HUDEP-2 (cell line): ENCODE results near the gene MKI67.

Source experiments
- DNase-seq, 76 experiments: peaks; one replicate each; lab custom pipeline; 2025; ENCODE audit not compliant: unreplicated experiment in 76 of 76; lab: John Stamatoyannopoulos, UW

The MKI67 gene

DNA sequence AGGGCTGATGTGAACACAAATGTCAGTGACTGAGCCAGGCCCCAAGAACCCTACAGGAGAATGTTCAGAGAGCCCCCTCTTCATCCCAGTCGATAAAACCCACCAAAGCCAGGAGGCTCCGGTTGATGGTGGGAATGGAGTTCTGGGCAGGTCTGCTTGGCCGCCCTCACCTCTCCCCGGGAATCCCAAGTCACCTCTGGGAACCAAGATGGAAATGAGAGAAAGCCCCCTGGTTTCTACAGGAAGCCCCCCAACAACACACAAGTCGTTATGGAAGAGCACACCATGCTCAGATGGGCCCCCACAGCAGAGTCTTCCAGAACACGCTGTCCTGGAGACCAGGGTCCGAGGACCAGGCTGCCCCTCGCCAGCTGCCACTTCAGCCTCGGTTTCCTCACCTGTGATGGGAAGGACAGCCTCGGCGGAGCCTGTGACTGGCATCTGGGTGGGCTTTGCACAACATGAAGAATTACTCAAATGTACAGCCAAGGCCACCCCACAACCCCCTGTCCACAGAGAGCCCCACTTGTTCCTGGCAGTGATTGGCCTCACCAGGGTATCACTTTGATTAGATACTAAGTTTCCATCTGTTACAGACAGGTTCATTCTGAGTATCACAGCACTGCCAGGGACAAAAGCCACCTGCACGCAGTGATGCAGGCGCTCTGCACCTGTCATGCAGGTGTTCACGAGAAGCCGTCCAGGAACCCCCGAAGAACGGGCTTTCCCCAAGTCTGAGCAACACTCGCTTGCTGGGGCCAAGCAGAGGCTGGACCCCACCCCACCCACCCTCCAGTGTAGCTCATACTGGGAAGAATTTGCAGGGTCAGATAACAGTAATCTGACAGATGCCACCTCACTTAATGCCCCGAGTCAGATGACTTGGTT lies 57.6 kb downstream of the MKI67 start:
- no peak for DNase-seq

DNA sequence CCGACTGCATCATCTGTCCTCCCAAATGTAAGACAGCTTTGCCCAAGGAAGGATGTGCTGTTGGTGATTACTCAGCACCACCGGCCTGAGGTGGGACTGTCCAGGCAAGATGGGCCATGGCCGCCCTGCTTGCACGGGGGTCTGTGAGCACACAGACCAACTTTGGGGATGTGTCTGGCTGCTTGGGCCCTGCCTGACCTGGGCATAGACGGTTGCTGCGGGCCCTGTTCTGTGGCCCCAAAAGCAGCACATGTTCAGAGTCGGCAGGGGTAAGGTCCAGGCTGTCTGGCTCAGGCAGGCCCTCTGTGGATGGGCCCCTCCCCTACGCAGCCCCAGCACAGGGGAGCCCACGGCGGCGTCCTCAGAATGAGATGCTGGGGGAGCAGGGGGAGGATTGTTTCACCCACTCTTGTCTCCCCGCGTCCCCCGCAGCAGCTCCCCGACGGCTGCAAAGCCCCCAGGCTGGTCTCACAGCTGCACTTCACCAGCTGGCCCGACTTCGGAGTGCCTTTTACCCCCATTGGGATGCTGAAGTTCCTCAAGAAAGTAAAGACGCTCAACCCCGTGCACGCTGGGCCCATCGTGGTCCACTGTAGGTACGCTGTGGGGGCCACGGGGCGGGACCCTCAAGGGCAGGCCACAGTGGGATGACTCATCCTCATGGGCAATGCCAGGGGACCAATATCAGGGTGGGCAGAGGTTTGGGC lies 58.4 kb downstream of the MKI67 start:
- DNase-seq = no peak

- DNase-seq = no peak
Measured at GRCh38 chr10:128066870-128067382, 59.3 kb downstream of the MKI67 start.

GRCh38 chr10:128065881-128066534 lies 60.2 kb downstream of the MKI67 start:
- no peak for DNase-seq

DNA sequence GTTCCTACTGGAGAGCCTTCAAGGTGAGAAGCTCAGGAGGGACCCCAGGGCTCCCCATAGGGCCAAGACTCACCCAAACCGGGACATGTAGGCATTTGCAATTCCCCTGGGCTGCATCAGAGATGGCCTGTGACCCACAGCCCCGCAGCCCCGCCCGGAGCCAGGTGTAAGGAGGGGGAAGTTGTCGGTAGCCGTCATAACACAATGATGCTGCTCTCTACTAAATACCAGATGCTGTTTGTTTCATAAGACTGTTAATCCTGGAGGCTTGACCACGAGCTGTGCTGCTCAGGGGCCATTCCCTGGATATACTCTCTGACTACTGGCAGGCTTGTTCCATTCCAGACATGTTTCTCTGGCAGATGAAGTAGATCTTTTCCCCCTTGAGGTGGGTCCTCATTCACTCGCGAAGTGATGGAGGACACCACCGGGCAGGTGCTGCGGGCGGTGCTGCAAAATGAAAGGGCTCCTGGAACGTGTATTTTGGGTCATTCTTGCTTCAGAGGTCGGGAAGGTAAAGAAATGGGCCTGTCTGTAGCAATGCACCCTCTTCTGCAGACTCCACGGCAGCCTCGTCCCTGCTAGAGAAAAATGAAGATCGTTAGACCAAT lies 61.1 kb downstream of the MKI67 start:
- DNase-seq = no peak

GRCh38 chr10:128064108-128064969 lies 61.9 kb downstream of the MKI67 start:
- DNase-seq = no peak

- DNase-seq = no peak
Measured at GRCh38 chr10:128063736-128064107, 62.5 kb downstream of the MKI67 start.

DNA sequence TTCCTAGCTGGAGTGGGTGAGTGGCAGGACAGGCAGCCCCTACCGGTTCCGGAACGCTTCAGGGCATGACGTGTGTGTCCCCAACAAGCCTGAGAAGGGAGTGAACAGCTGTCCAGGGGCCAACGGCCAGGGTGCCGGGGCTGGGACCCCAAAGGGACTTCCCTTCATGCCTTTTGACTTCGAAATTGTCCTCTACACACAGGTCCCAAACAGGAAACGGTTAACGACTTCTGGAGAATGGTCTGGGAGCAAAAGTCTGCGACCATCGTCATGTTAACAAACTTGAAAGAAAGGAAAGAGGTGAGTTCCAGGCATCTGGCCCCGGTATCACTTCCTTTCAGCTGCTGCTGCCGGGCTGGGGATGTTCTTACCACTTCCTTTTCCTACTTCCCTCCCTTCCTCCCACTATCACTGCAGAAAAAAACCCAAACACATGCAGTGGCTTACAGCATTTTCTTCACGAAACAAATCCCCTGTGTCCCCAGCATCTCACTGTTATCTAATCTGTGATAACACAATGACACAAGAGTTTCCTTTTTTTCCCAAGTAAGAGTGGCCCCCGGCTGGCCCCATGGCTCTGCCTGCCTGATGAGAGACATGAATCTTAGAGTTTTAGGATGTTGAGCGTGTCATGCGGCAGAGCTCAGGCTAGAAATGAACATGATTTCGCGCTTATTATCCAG lies 63.2 kb downstream of the MKI67 start:
- no peak for DNase-seq

DNA sequence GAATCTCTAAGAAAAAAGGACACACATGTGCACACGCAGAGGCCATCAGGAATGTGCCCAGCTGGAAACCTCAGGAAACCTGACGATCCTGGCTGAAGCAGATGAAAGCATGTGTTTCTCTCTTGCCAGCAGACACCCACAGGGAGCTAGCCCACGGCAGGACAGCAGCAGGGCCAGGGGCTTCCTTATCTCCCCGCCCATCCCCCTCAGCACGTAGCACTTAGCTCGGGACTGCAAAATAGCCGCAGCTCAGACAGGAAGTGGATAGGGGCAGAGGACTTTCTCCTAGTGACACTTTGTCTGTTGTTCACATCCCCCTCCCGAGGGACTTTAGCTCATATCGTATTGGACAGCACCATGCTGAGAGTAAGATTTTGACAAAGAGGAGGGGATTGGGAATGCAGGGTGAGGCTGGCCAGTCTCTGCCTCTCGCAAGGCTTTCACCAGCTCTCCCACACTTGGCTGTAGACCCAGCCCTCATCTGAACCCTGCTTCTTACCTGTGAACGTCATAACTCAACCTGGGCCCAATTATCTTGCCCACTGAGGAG lies 63.8 kb downstream of the MKI67 start:
- DNase-seq = no peak

DNA sequence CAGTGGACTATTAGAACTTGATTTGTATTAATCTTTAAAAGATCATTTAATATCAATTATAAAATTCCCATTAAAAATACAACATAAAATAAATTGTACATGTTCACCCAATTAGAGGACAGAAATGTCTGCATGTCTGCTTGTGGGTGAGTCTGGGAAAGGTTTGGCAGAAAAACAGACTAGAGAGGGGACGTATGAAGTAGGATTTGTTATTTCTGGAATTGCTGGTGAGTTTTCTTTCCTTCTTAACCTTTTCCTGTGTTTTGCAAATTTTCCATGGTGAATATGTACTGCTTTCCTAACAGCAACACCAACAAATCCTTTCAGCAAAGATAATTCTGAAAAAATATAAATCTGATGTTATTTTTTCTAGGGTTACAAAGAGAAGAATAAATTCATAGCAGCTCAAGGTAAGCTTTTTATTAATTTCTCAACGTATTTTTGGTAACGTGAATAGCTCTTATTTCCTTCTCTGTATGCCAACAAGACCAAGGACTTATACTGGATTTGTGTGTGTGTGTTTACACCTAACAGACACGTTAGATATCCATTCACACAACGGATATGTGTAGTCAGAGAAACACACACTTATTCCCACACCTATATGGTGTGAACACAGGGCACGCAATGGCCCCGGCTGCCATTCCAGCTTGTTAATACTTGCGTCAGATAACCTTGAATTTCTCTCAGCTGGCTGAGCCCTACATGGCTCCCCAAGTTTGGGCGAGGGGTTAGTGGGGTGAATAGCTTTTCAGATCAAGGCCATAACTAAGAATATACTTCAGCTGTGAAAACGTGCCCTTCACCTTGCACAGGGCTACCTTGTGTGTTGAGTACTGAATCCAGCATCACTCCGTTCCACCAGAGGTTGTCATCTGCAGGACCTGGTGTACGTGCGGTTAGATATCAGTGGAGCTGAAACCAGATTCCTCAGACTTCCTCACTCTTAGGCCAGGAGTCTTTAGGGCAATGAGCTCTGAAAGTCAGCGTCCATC lies 64.6 kb downstream of the MKI67 start:
- DNase-seq = no peak

- DNase-seq = no peak
Measured at GRCh38 chr10:128060341-128061250, 65.6 kb downstream of the MKI67 start.

GRCh38 chr10:128059982-128060293 lies 66.3 kb downstream of the MKI67 start:
- no peak for DNase-seq

DNA sequence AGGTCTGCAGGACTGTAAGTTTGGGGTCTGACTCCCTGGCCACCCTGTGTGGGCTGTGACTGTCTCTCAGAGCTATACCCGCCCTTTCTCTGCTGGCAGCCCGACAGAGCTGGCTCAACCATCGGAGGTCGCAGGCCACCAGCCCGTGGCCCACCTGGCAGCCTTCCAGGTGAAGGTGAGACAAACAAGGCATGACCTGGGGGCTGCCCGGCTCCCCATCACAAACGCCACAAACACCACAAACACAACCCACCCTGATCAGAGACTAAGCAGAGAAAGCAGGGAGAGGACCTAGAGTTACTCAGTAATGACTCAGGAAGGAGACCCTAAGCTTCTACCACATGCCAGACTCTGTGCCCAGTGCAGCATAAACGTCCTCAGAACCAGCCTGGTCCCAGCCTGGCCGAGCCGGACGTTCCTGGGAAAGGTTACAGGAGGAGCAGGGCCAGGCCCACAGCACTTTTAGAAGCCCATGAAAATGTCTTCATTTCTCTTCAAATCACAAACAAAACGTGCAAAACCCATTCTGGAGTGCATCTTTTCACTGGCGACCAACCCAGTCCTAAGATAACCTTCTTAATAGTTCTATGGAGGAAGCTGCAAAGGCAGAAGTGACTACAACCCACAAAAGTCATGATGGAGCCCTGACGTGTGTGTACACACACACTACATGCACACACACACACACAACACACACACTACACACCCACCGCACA lies 66.8 kb downstream of the MKI67 start:
- no peak for DNase-seq

- DNase-seq = no peak
Measured at GRCh38 chr10:128058750-128059134, 67.5 kb downstream of the MKI67 start.

DNA sequence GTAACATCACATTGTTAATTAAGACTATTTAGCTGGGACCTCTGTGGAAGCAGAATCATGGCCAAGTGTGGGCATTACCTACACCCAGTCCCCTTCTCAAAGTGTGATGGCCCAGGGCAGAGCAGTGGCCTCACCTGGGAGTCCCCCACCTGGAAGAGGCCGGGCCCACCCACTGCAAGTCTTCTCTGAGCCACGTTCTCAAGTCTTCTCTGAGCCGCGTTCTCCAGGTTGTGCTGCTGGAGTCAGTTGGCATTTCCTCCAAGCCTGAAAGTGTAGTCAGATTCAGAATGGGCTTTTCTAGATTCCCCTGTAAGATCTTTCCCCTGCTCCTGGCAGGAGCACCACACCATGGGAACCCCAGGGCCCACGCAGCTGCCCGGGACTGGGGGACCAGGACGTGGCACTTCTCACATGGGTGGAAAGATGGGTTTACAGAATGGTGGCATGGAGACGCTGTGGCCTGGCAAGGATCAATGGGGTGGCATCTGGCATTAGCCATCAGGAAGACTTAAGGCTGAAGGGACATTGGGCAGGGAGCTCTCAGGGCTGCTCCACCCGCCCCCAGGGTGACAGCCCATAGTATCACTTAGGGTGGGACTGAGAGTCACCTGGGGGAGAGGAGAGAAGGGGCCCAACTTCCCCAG lies 68.0 kb downstream of the MKI67 start:
- DNase-seq = no peak
